IPS-18a (cell line): ENCODE results near the gene APOO.

Experiments used
- H3K27ac ChIP-seq: one replicate; pipeline ENCODE4 v1.5.1; 2013; ENCODE audit warnings: low read length
- H3K27me3 ChIP-seq: one replicate; pipeline ENCODE4 v1.6.1; 2013; ENCODE audit warnings: mild to moderate bottlenecking, low read length; ENCODE audit not compliant: control insufficient read depth, insufficient read depth
- H3K36me3 ChIP-seq: one replicate; pipeline ENCODE4 v1.6.1; 2013; ENCODE audit warnings: low read depth, low read length; ENCODE audit not compliant: control insufficient read depth
- H3K4me1 ChIP-seq: one replicate; pipeline ENCODE4 v1.6.1; 2013; ENCODE audit warnings: low read depth, low read length; ENCODE audit not compliant: control insufficient read depth
- H3K4me3 ChIP-seq: one replicate; pipeline ENCODE4 v1.5.1; 2013; ENCODE audit warnings: low read length
- H3K9ac ChIP-seq: one replicate; pipeline ENCODE4 v1.6.1; 2013; ENCODE audit warnings: mild to moderate bottlenecking, low read length, moderate library complexity
- H3K9me3 ChIP-seq: one replicate; pipeline ENCODE4 v1.6.1; 2013; ENCODE audit warnings: low read depth, low read length; ENCODE audit not compliant: control insufficient read depth

Gene APOO

DNA sequence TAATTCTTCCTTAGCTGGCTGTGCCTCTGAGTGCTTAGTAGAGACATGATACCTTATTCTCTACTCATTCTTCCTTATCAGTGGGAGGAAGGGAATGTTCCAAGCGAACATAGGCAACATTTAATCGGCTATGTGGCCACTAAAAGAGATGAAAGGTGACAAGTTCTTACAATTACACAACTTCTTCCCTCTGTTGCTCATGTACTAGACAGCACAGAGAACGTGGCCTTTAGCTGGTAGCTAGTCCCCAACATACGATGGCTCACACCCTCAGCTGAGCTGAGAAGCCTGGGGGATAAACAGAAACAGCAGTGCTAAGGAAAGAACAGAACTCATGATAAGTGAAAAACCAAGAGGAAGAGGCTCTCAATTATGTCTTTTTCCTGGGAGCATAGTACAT lies 52.2 kb downstream of the APOO start:
- H3K4me3 ChIP-seq = no peak overlapping the region

DNA sequence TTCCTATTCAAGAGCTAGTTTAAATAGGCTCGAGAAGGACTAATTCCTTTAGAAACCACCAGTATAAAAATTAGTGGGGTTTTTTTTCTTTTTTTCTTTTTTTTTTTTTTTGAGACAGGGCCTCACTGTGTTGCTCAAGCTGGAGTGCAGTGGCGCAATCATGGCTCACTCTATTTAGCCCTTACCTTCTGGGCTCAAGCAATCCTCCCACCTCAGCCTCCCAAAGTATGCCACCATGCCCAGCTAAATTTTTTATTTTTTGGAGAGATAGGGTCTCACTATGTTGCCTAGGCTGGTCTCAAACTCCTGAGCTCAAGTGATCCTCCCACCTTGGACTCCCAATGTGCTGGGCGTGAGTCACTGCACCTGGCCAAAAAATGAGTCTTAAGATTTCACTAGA lies 52.8 kb downstream of the APOO start:
- Histone ChIP-seq H3K9me3 (no peaks in the 10 kb centered on the region), H3K36me3 (peaks cover 24% of the 10 kb centered on the region), H3K27me3 (no peaks in the 10 kb centered on the region), H3K27ac (no peak overlapping the region), H3K9ac (no peak overlapping the region), H3K4me1 (no peaks in the 10 kb centered on the region), H3K4me3 (no peak overlapping the region)

More for the DNA sequence above, 52.2 kb downstream of the APOO start:
- H3K27ac ChIP-seq = no peak overlapping the region
- peaks cover 24% of the 10 kb centered on the region for H3K36me3 ChIP-seq
- H3K4me1 ChIP-seq = no peaks in the 10 kb centered on the region
- H3K27me3 ChIP-seq = no peaks in the 10 kb centered on the region
- no peaks in the 10 kb centered on the region for H3K9me3 ChIP-seq
- H3K9ac ChIP-seq = no peak overlapping the region

DNA sequence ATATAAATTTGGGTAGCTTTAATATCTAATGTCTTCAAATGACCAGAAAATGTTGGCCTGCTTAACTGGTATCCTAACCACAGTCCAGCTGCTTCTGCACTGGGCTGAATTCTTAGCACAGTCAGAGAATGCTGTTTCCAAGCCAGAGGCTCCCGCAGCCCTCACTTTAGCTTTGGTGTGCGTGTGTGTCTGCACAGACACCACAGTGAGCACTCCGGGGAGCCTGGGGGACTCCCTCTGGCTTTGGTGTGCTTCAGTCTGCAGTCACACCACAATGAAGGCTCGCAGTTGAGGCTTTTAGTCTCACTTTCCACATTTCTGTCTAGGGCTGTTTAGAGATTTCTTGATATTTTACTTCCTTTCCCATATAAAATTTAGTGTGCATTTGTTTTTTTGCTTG lies 53.6 kb downstream of the APOO start:
- H3K4me1 ChIP-seq = no peaks in the 10 kb centered on the region
- no peak overlapping the region for H3K4me3 ChIP-seq
- H3K9me3 ChIP-seq = no peaks in the 10 kb centered on the region
- H3K27ac ChIP-seq = no peak overlapping the region
- H3K36me3 ChIP-seq = peaks cover 21% of the 10 kb centered on the region
- no peaks in the 10 kb centered on the region for H3K27me3 ChIP-seq
- no peak overlapping the region for H3K9ac ChIP-seq

DNA sequence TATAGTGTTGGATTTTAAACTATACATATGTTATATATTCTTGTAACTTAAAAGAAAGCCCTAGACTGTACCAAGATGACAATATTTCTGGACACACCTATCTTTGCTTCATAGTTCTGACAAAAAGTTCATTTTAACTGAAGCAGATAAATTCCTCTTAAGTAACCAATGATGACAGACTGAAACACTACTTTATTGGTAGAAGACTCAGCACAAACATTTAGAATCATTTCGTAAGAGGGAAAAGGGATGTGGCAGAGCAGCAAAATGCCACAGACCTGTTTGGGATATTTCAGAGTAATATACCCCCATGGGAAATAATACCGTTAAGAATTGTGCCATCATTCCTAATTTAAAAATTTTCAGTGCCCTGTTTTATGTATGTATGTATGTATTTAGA lies 56.2 kb downstream of the APOO start:
- Histone ChIP-seq H3K9me3 (no peaks in the 10 kb centered on the region), H3K27ac (no peak overlapping the region), H3K9ac (no peak overlapping the region), H3K4me1 (no peaks in the 10 kb centered on the region), H3K36me3 (peaks cover 7% of the 10 kb centered on the region), H3K27me3 (no peaks in the 10 kb centered on the region), H3K4me3 (no peak overlapping the region)

DNA sequence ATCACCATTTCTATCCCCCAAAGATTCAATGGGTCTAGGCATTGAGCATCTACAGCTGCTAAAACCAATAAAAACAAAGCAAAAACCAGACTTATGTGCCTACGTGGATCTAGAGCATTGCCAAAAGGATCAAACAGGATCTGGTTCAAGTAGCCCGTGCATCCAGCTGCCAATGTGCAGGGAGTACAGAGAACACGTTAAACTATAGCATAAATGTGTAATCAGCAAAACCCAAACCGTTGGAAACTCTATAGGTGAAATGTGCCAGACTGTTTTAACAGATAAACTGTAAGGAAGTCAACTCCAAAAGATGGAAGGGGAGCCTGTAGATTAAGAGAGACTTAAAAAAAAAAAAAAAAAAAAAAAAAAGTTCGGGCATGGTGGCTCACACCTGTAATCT lies 58.5 kb downstream of the APOO start:
- H3K4me1 ChIP-seq = peaks cover 10% of the 10 kb centered on the region

DNA sequence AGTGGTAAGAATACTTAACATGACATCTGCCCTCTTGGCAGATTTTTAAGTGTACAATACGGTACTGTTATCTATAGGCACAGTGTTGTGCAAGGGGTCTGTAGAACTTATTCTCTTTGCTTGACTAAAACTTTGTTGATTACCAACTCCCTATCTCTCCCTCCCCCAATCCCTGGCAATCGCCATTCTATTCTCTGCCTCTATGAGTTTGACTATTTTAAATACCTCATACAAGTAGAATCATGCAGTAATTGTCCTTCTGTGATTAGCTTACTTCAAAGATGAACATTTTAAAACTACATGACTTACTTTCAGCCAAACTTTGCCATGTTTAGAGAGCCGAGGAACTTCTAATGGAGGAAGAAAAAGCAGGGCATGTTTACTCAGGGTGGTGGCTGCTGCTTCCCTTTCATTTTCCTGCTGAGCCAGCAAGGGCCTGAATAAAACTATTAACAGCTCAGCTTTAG lies 62.4 kb downstream of the APOO start:
- H3K9ac ChIP-seq = no peak overlapping the region
- no peak overlapping the region for H3K27ac ChIP-seq
- H3K36me3 ChIP-seq = no peaks in the 10 kb centered on the region
- H3K4me3 ChIP-seq = no peak overlapping the region
- H3K27me3 ChIP-seq = no peaks in the 10 kb centered on the region
- peaks cover 10% of the 10 kb centered on the region for H3K4me1 ChIP-seq
- no peaks in the 10 kb centered on the region for H3K9me3 ChIP-seq

More for the DNA sequence above, 58.5 kb downstream of the APOO start:
- Histone ChIP-seq H3K4me3 (no peak overlapping the region), H3K9me3 (no peaks in the 10 kb centered on the region), H3K36me3 (peaks cover 4% of the 10 kb centered on the region), H3K9ac (no peak overlapping the region), H3K27ac (no peak overlapping the region), H3K27me3 (no peaks in the 10 kb centered on the region)

DNA sequence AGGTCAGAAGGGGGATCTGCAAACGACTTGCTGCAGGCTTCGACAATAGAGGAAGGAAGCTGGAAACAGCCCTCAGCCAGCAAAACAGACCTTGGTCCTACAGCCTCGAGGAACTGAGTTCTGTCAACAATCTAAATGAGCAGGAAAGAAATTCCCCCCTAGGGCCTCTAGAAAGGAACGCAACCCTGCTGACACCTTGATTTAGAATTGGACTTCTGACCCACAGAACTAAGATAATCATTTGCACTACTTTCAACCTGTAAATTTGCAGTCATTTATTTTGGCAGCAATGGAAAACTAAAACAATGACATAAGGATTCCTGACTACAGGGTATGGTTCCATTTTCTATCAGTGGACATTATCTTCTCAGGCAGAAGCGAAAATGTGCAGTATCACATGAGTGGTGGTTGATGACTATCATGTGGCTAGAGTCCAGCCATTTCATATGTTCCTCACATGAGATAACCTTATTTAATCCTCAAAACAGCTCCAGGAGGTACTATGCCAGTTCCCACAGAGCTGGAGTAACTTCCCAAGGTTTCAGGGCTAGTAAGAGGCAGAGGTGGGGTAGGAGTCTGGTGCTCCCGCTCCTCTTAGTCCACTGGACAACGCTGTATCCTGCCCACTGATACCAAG lies 63.1 kb downstream of the APOO start:
- Histone ChIP-seq H3K36me3 (no peaks in the 10 kb centered on the region), H3K27ac (no peak overlapping the region), H3K4me3 (no peak overlapping the region), H3K4me1 (peaks cover 10% of the 10 kb centered on the region), H3K27me3 (no peaks in the 10 kb centered on the region), H3K9me3 (no peaks in the 10 kb centered on the region), H3K9ac (no peak overlapping the region)

DNA sequence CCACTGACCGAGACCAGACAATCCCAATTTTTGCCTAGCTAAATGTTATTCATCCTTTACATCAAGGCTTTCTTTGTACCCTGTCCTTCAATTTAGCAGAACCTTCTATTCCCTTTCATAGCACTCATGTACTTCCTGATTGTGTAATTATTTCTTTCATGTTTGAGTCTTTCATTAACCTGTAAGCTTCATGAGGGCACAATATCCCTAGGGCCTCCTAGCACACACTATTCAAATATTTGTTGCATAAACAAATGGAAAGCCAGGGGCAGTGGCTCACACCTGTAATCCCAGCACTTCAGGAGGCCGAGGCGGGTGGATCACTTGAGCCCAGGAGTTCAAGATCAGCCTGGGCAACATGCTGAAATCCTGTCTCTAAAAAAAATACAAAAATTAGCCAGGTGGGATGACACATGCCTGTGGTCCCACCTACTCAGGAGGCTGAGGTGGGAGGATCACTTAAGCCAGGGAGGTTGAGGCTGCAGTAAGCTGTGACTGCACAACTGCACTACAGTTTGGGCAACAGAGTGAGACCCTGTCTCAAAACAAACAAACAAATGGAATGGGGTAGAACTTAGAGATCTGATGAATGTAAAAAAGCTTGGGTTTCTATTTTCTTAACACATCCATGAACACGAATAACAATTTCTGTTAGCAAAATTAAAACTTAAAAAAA lies 65.8 kb downstream of the APOO start:
- Histone ChIP-seq H3K27me3 (no peaks in the 10 kb centered on the region), H3K9me3 (no peaks in the 10 kb centered on the region), H3K4me3 (no peak overlapping the region), H3K36me3 (no peaks in the 10 kb centered on the region), H3K4me1 (peaks cover 10% of the 10 kb centered on the region), H3K27ac (no peak overlapping the region), H3K9ac (no peak overlapping the region)

DNA sequence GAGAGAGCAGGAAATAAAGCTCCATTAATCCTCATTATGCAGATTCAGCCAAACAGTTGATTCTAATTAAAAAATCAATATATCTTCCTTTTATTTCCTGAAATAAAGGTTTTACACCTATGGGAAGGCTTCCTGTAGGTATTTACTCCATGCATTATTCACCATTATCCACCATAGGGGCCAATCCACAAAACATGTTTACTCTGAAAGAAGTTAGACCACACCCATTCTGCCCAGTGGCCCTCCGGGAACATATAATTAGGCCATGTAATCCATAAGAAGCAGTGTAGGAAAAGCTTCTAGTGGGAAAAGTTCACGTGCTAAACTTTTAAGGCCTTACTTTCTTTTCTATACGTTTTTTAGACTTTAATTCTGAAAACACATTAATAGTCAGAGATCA lies 67.1 kb downstream of the APOO start:
- H3K27ac ChIP-seq = no peak overlapping the region

DNA sequence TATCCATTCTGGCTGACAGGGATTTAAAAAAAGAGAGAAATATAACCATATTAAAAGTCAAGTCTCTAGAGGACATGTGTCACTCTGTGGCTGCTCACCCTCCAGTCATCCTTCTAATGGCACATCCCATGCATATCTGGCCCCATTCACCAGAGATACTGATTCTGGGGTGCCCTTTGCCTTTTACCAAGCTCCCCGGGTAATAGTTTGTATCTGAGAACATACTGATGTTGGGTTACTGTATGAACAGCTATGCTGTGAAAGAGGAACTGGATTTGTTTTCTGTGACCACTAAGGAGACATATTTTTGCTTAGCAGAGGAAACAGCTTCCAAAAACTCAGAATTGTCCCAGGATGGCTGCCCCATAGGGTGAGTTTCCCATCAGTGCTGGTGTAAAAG lies 68.8 kb downstream of the APOO start:
- H3K9me3 ChIP-seq = no peaks in the 10 kb centered on the region
- no peak overlapping the region for H3K9ac ChIP-seq
- H3K4me3 ChIP-seq = no peak overlapping the region
- H3K36me3 ChIP-seq = no peaks in the 10 kb centered on the region
- H3K4me1 ChIP-seq = no peaks in the 10 kb centered on the region
- no peak overlapping the region for H3K27ac ChIP-seq
- no peaks in the 10 kb centered on the region for H3K27me3 ChIP-seq

More for the DNA sequence above, 67.1 kb downstream of the APOO start:
- H3K4me1 ChIP-seq = peaks cover 10% of the 10 kb centered on the region
- no peaks in the 10 kb centered on the region for H3K27me3 ChIP-seq
- peak overlapping the region; percentile 7 for H3K9ac ChIP-seq
- H3K36me3 ChIP-seq = no peaks in the 10 kb centered on the region
- H3K9me3 ChIP-seq = no peaks in the 10 kb centered on the region
- H3K4me3 ChIP-seq = no peak overlapping the region

DNA sequence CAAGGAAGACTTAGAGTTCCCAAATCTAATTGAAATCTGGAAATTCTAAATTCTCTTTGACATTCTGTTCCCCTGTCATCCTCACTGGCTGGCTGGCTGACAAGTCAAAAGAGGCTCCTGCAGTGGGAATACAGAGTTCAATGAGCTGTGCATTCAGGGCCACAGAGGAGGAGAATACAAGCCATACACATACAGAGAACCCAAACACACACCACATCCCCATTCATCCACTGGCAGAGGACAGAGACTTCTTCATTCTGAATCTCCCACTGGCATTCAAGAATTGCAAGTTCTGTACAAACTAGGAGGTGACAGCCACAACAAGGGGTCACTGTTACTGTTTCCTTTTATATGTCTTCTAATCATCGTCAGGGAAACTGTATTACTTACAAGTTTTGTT lies 75.0 kb downstream of the APOO start:
- H3K9me3 ChIP-seq = no peaks in the 10 kb centered on the region
- H3K27me3 ChIP-seq = no peaks in the 10 kb centered on the region
- no peak overlapping the region for H3K9ac ChIP-seq
- no peak overlapping the region for H3K4me3 ChIP-seq
- no peak overlapping the region for H3K27ac ChIP-seq
- no peaks in the 10 kb centered on the region for H3K36me3 ChIP-seq
- H3K4me1 ChIP-seq = no peaks in the 10 kb centered on the region

DNA sequence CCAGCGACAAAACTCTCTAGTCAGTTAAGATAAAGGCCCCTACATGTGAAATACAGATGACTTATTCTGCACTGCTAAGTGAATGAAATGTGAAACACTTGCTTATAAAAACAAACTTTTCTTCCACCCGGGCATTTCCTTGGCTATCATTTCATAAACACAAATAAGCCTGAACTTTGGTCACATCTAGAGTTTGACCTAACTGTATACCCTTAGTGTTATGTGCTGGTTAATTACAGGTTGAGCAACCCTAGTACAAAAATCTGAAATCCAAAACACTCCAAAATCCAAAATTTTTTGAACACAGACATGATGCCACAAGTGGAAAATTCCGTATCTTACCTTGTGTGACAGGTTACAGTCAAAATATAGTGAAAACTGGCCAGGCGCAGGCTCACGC lies 78.9 kb downstream of the APOO start:
- H3K36me3 ChIP-seq = no peaks in the 10 kb centered on the region
- no peak overlapping the region for H3K27ac ChIP-seq
- H3K4me1 ChIP-seq = no peaks in the 10 kb centered on the region
- H3K9me3 ChIP-seq = no peaks in the 10 kb centered on the region
- no peak overlapping the region for H3K9ac ChIP-seq
- no peak overlapping the region for H3K4me3 ChIP-seq
- no peaks in the 10 kb centered on the region for H3K27me3 ChIP-seq
